Measurements from ENCODE around the gene IGLON5.

Gene IGLON5

GRCh38 chr19:51339687-51340656 lies 28.5 kb downstream of the IGLON5 start:
- DNase-seq = no peak

- DNase-seq = no peak
These were observed 29.6 kb downstream of the IGLON5 start for GRCh38 chr19:51341066-51341465.

GRCh38 chr19:51341976-51342580 lies 30.6 kb downstream of the IGLON5 start, which contains the start of gene VSIG10L:
Gene VSIG10L (minus strand): TSS chr19:51342139. CDS start chr19:51342124, 15 bp downstream.
- no peak for DNase-seq

GRCh38 chr19:51342631-51343569 lies 31.5 kb downstream of the IGLON5 start:
- DNase-seq = no peak

- no peak for DNase-seq
These were observed 33.7 kb downstream of the IGLON5 start for GRCh38 chr19:51345076-51345620.

- DNase-seq = no peak
These were observed 35.3 kb downstream of the IGLON5 start for GRCh38 chr19:51346742-51347141.

- DNase-seq = no peak
These were observed 35.9 kb downstream of the IGLON5 start for GRCh38 chr19:51347209-51347928.

GRCh38 chr19:51351266-51351990 lies 40.0 kb downstream of the IGLON5 start:
- no peak for DNase-seq

- no peak for DNase-seq
These were observed 41.4 kb downstream of the IGLON5 start for GRCh38 chr19:51352783-51353360.

GRCh38 chr19:51354103-51354741 lies 42.8 kb downstream of the IGLON5 start:
- DNase-seq = no peak

GRCh38 chr19:51354742-51355148 lies 43.3 kb downstream of the IGLON5 start:
- DNase-seq = no peak

GRCh38 chr19:51356159-51356801 lies 44.8 kb downstream of the IGLON5 start:
- DNase-seq = no peak

GRCh38 chr19:51357952-51358351 lies 46.5 kb downstream of the IGLON5 start:
- no peak for DNase-seq

- no peak for DNase-seq
These were observed 47.9 kb downstream of the IGLON5 start for GRCh38 chr19:51359294-51359693.

- DNase-seq = no peak
These were observed 49.8 kb downstream of the IGLON5 start for GRCh38 chr19:51361239-51361638.

- DNase-seq = no peak
These were observed 53.0 kb downstream of the IGLON5 start for GRCh38 chr19:51364200-51365106.

GRCh38 chr19:51365211-51365964 lies 53.9 kb downstream of the IGLON5 start:
- no peak for DNase-seq

- DNase-seq = no peak
These were observed 54.5 kb downstream of the IGLON5 start, which contains the start of gene ETFB for GRCh38 chr19:51365965-51366388. Gene ETFB (minus strand): TSS chr19:51366388. CDS start chr19:51366326, 62 bp downstream.
